B cell (primary cell): ENCODE measurements around the gene NCAPH2. TPM values are rescaled to one million over a fixed set of nuclear protein-coding genes. Genes with fewer than 3 reads are reported as not detected.
A peak's percentile ranks its signal among the peaks of the same experiment; 100 is the strongest.

Experiments
- ATAC-seq: fragments of 200-7000 bp; cut with Tn5 transposase; one replicate; pipeline ENCODE4 v1.10.0; 2021; ENCODE audit warnings: low read depth, mild to moderate bottlenecking, moderate number of reproducible peaks, moderate library complexity
- CTCF ChIA-PET: fragments of 350-600 bp; sonication (Branson Sonifier 250); formaldehyde crosslinking; loops from one replicate; lab custom pipeline; 2021; ENCODE audit warnings: antibody characterized with exemption, inconsistent platforms; lab: Charles Lee
- POLR2A ChIA-PET: fragments of 350-600 bp; sonication (Branson Sonifier 250); formaldehyde crosslinking; loops from one replicate; lab custom pipeline; 2021; ENCODE audit warnings: antibody characterized with exemption; lab: Charles Lee
- DNase-seq: peaks from one replicate; pipeline ENCODE4 v3.0.0; 2013
- H2AFZ ChIP-seq: 2 replicates; pipeline ENCODE4 v1.6.1; 2012; ENCODE audit warnings: mild to moderate bottlenecking, low read depth, low read length; ENCODE audit not compliant: insufficient read depth, poor library complexity, severe bottlenecking
- H3K27ac ChIP-seq, 2 donors: 1 replicate in 1 of 2; 2 replicates in 1 of 2; pipeline ENCODE4 v1.5.1; 2012 to 2013; ENCODE audit warnings: low read length in 2 of 2, mild to moderate bottlenecking in 2 of 2, moderate library complexity in 1 of 2
- H3K27me3 ChIP-seq, 4 experiments: fragments of 200-600 bp in 1 of 4; sonication (generic) in 1 of 4; replicated peaks in 1 of 4; 1 replicate in 2 of 4; 2 replicates in 2 of 4; pipeline versions ENCODE4 v1.6.1 to v1.7.0; 2013 to 2016; ENCODE audit warnings: low read length in 3 of 4, mild to moderate bottlenecking in 2 of 4, mixed read lengths in 1 of 4, moderate library complexity in 1 of 4; ENCODE audit not compliant: insufficient read depth in 4 of 4, control insufficient read depth in 3 of 4; ENCODE audit errors: control extremely low read depth in 1 of 4
- H3K36me3 ChIP-seq, 2 experiments: replicated peaks in 1 of 2; 1 replicate in 1 of 2; 2 replicates in 1 of 2; pipeline versions ENCODE4 v1.6.1 to v1.7.1; 2013; ENCODE audit warnings: low read length in 1 of 2; ENCODE audit not compliant: insufficient read depth in 2 of 2, control insufficient read depth in 1 of 2; ENCODE audit errors: control extremely low read depth in 1 of 2, extremely low read depth in 1 of 2
- H3K4me1 ChIP-seq, 2 donors: fragments of 200-600 bp in 1 of 2; sonication (generic) in 1 of 2; 1 replicate in 1 of 2; 2 replicates in 1 of 2; pipeline versions ENCODE4 v1.5.1 to v1.6.1; 2013 to 2017; ENCODE audit warnings: low read length in 2 of 2; ENCODE audit not compliant: control insufficient read depth in 2 of 2, insufficient read depth in 2 of 2
- H3K4me2 ChIP-seq: replicated peaks from 2 replicates; pipeline ENCODE3; 2012; ENCODE audit warnings: mild to moderate bottlenecking, low read depth, low read length; ENCODE audit not compliant: poor library complexity, severe bottlenecking
- H3K4me3 ChIP-seq, 5 experiments: fragments of 200-600 bp in 1 of 5; sonication (generic) in 1 of 5; 1 replicate in 3 of 5; 2 replicates in 2 of 5; pipeline versions ENCODE4 v1.5.1 to v1.7.0; 2011 to 2016; ENCODE audit warnings: low read length in 4 of 5, mild to moderate bottlenecking in 4 of 5, low read depth in 2 of 5, control low read depth in 1 of 5, moderate library complexity in 1 of 5; ENCODE audit not compliant: insufficient read depth in 1 of 5; ENCODE audit errors: control extremely low read depth in 1 of 5, extremely low read depth in 1 of 5
- H3K79me2 ChIP-seq: fragments of 200-600 bp; sonication (generic); one replicate; pipeline ENCODE4 v1.6.0; 2016; ENCODE audit warnings: low read length; ENCODE audit not compliant: control insufficient read depth, insufficient read depth
- H3K9ac ChIP-seq: fragments of 200-600 bp; sonication (generic); 2 replicates; pipeline ENCODE4 v1.6.1; 2017; ENCODE audit warnings: mild to moderate bottlenecking, low read length, moderate library complexity
- H3K9me3 ChIP-seq, 3 donors: one replicate each; pipeline versions ENCODE4 v1.6.1 to v1.7.1; 2013; ENCODE audit warnings: low read length in 2 of 3; ENCODE audit not compliant: control insufficient read depth in 2 of 3, insufficient read depth in 1 of 3; ENCODE audit errors: control extremely low read depth in 1 of 3
- H4K20me1 ChIP-seq: 2 replicates; pipeline ENCODE4 v1.6.0; 2012; ENCODE audit warnings: mild to moderate bottlenecking, low read length; ENCODE audit not compliant: insufficient read depth, control insufficient read depth, poor library complexity, severe bottlenecking
- H3K27ac Mint-ChIP-seq: one replicate; pipeline ENCODE4 v1.8.0; 2021; ENCODE audit warnings: mixed read lengths
- H3K27me3 Mint-ChIP-seq: one replicate; pipeline ENCODE4 v1.8.0; 2021; ENCODE audit warnings: mixed read lengths
- H3K4me1 Mint-ChIP-seq: one replicate; pipeline ENCODE4 v1.8.0; 2021; ENCODE audit warnings: mixed read lengths
- H3K4me3 Mint-ChIP-seq: one replicate; pipeline ENCODE4 v1.8.0; 2021; ENCODE audit warnings: mixed read lengths
- H3K9me3 Mint-ChIP-seq: one replicate; pipeline ENCODE4 v1.8.0; 2022; ENCODE audit warnings: mixed read lengths; ENCODE audit not compliant: insufficient read depth
- CTCF ChIP-seq: fragments of 200-600 bp; IDR thresholded peaks from one replicate; pipeline ENCODE4 v1.8.0; 2022; ENCODE audit warnings: antibody characterized with exemption, mild to moderate bottlenecking
- EZH2 ChIP-seq: IDR thresholded peaks from 2 replicates; pipeline ENCODE4 v1.6.1; 2012; ENCODE audit warnings: borderline replicate concordance, low read depth, mild to moderate bottlenecking, moderate library complexity, low read length; ENCODE audit not compliant: insufficient read depth, poor library complexity, severe bottlenecking
- WGBS: methylation state at CpG from one replicate; pipeline ENCODE4 v1.1.5; 2013; ENCODE audit warnings: missing lambda C conversion rate; ENCODE audit not compliant: insufficient coverage; 5-methylcytosine and 5-hydroxymethylcytosine counted together
- intact Hi-C: fragments of 100-400 bp; cut with micrococcal nuclease; formaldehyde crosslinking; loops from one replicate; pipeline ENCODE4 v1.10.0; 2022
- polyA plus RNA-seq: library from polyadenylated mRNA; depleted of rRNA; stranded (reverse); fragments of >200 nt; gene quantifications from 2 replicates; pipeline ENCODE4 v1.2.3, GENCODE V29; 2012
- total RNA-seq, 2 donors: library from RNA; stranded (reverse); fragments of 120-200 nt in 1 of 2; gene quantifications; 1 replicate in 1 of 2; 2 replicates in 1 of 2; pipeline versions ENCODE4 v1.2.3 to v1.2.4, GENCODE V29; 2013 to 2022

The NCAPH2 gene
- total and polyA plus RNA-seq, 2 donors (not counting 1 experiment from before 2014, with no cell fraction given) = 47.1 to 76.9 TPM

DNA sequence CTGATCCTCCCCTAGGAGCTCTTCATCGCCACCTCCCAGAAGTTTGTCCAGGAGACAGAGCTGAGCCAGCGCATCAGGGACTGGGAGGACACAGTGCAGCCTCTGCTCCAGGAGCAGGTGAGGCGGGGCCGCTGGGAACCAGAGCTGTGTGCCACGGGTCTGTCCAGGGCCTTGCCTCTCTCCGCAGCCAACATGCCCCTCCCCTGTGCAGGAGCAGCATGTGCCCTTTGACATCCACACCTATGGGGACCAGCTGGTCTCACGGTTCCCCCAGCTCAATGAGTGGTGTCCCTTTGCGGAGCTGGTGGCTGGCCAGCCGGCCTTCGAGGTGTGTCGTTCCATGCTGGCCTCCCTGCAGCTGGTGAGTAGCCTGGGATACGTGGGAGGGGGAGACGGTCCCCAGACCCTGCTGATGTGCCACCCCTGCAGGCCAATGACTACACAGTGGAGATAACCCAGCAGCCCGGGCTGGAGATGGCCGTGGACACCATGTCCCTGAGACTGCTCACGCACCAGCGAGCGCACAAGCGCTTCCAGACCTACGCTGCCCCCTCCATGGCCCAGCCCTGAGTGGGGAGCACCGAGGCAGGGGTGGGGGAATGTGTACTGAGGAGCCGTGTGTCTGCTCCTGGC, 14.9 kb downstream of the NCAPH2 start:
- Histone ChIP-seq H3K79me2 (peaks cover 56% of the 10 kb centered on the region), H3K27ac (no peak overlapping the region), H3K9me3 (no peaks in the 10 kb centered on the region), H3K4me3 (no peak overlapping the region), H3K36me3 (peaks cover 0 to 48% of the 10 kb centered on the region in 2 experiments), H2AFZ (no peak overlapping the region), H3K27me3 (no peaks in the 10 kb centered on the region), H4K20me1 (peaks cover 32% of the 10 kb centered on the region), H3K9ac (no peak overlapping the region), H3K4me1 (peaks cover 16 to 30% of the 10 kb centered on the region in 2 donors), H3K4me2 (no peak overlapping the region)
- ChIA-PET CTCF (interaction anchor here (0.9 to 1.4 kb wide), 2 partner anchors 98 to 198 kb away, joined by 3 to 4 read pairs; no protein-coding TSS in a partner anchor), POLR2A (interaction anchor here (0.7 kb wide), 1 partner anchor 23 kb away, joined by 3 read pairs; the partner anchor contains the start of gene KLHDC7B)
- Mint-ChIP-seq H3K27me3 (no peaks in the 10 kb centered on the region), H3K27ac (no peak overlapping the region), H3K4me1 (peaks cover 21% of the 10 kb centered on the region), H3K4me3 (no peak overlapping the region), H3K9me3 (no peaks in the 10 kb centered on the region)
- intact Hi-C loops = no loop called here
- no peak for ATAC-seq
- no peak for DNase-seq
- 95% methylated on average over 22 of the region's 22 CpGs for WGBS
- no peak for TF ChIP-seq CTCF
- no peak for TF ChIP-seq EZH2

DNA sequence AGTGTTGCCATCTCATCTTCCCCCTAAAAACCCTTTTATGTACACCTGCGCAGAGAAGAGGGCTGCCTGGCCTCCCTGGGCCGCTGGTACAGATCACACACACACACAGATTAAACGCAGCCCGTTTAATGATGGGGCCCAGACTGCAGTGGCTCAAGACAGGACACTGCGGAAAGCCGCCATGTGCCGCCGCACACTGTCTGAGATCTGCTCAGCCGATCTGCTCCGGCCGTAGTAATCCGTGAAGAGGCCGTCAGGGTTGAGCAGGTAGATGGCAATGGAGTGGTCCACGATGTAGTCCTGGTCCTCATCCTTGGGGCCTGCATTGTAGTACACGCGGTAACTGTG, 15.4 kb downstream of the NCAPH2 start:
- ChIA-PET CTCF (interaction anchor here (0.9 to 1.4 kb wide), 2 partner anchors 98 to 198 kb away, joined by 3 to 4 read pairs; no protein-coding TSS in a partner anchor), POLR2A (no interaction called here)
- Histone ChIP-seq H3K79me2 (peaks cover 51% of the 10 kb centered on the region), H3K9me3 (no peaks in the 10 kb centered on the region), H4K20me1 (peaks cover 27% of the 10 kb centered on the region), H2AFZ (no peak overlapping the region), H3K4me2 (no peak overlapping the region), H3K27ac (no peak overlapping the region), H3K4me1 (peaks cover 16 to 35% of the 10 kb centered on the region in 2 donors), H3K4me3 (no peak overlapping the region), H3K27me3 (no peaks in the 10 kb centered on the region), H3K9ac (no peak overlapping the region), H3K36me3 (peaks cover 0 to 43% of the 10 kb centered on the region in 2 experiments)
- WGBS = 96% methylated on average over 16 of the region's 16 CpGs
- H3K27me3 Mint-ChIP-seq = no peaks in the 10 kb centered on the region
- intact Hi-C loops = no loop called here
- no peak overlapping the region for H3K27ac Mint-ChIP-seq
- no peak for DNase-seq
- ATAC-seq = no peak
- peak overlapping the region; percentile 29 for H3K4me3 Mint-ChIP-seq
- TF ChIP-seq EZH2 = no peak
- no peak for TF ChIP-seq CTCF
- H3K9me3 Mint-ChIP-seq = no peaks in the 10 kb centered on the region
- H3K4me1 Mint-ChIP-seq = peaks cover 26% of the 10 kb centered on the region
